Prostate gland (tissue), 2 donors: Measurements from ENCODE around the gene OSBPL7. TPM values are rescaled to one million over a fixed set of nuclear protein-coding genes. Genes with fewer than 3 reads are reported as not detected.

Experiments
- DNase-seq: peaks from one replicate; pipeline ENCODE4 v3.0.0-alpha.2; 2019; ENCODE audit warnings: low spot score
- H3K27ac ChIP-seq, 2 donors: fragments of 200-600 bp; sonication (generic); 2 replicates each; pipeline ENCODE4 v1.5.1; 2017 to 2019
- H3K27me3 ChIP-seq: fragments of 200-600 bp; sonication (generic); replicated peaks from 2 replicates; pipeline ENCODE4 v1.5.1; 2019; ENCODE audit not compliant: insufficient read depth
- H3K36me3 ChIP-seq, 2 donors: fragments of 200-600 bp; sonication (generic); 1 replicate in 1 of 2; 2 replicates in 1 of 2; pipeline versions ENCODE4 v1.5.1 to v1.8.1; 2017 to 2019
- H3K4me1 ChIP-seq: fragments of 200-600 bp; sonication (generic); replicated peaks from 2 replicates; pipeline ENCODE4 v1.5.1; 2019
- H3K4me3 ChIP-seq, 2 donors: fragments of 200-600 bp; sonication (generic); 2 replicates each; pipeline ENCODE4 v1.5.1; 2017 to 2019
- H3K9me3 ChIP-seq: fragments of 200-600 bp; sonication (generic); 2 replicates; pipeline ENCODE4 v1.5.1; 2017
- CTCF ChIP-seq, 4 experiments: fragments of 200-600 bp in 2 of 4; fragments of 450-650 bp in 2 of 4; sonication (generic) in 2 of 4; IDR thresholded peaks; 1 replicate in 3 of 4; 2 replicates in 1 of 4; pipeline ENCODE4 v1.5.1; 2016 to 2019; ENCODE audit warnings: antibody characterized with exemption in 4 of 4, mild to moderate bottlenecking in 2 of 4, moderate library complexity in 2 of 4
- POLR2A ChIP-seq: fragments of 450-650 bp; IDR thresholded peaks from one replicate; pipeline ENCODE4 v1.6.1; 2016; ENCODE audit warnings: antibody characterized with exemption, mild to moderate bottlenecking
- POLR2AphosphoS5 ChIP-seq: sonication (generic); formaldehyde crosslinking; IDR thresholded peaks from one replicate; pipeline ENCODE4 v1.6.1; 2017; ENCODE audit warnings: antibody characterized with exemption
- WGBS: methylation state at CpG from one replicate; pipeline ENCODE4 v1.1.5; 2018; 5-methylcytosine and 5-hydroxymethylcytosine counted together
- intact Hi-C: fragments of 100-400 bp; cut with DNase I; formaldehyde crosslinking; loops from one replicate; pipeline ENCODE4 v1.14.2; 2022
- total RNA-seq, 2 donors: library from RNA; depleted of rRNA; stranded (reverse); fragments of >200 nt; gene quantifications; one replicate each; pipeline ENCODE4 v1.1.0, GENCODE V29; 2016

Gene OSBPL7
- 10 to 100 TPM; 15.0 to 19.2 TPM for total RNA-seq

- WGBS, result 8% methylated on average over 13 of the region's 21 CpGs
- DNase-seq, result peak; percentile 61
- Histone ChIP-seq H3K27ac (peak within 1 kb of the TSS; percentile 21 to 50), H3K4me1 (peaks cover 12% of the 10 kb centered on the region), H3K27me3 (no peaks in the 10 kb centered on the region), H3K36me3 (peaks cover 5 to 8% of the 10 kb centered on the region in 2 donors), H3K9me3 (no peaks in the 10 kb centered on the region), H3K4me3 (peak within 1 kb of the TSS; percentile 40 to 57)
- TF ChIP-seq POLR2AphosphoS5 (peak; percentile 73), CTCF (IDR thresholded peaks at IDR 0.05) (peak in 2 of 4 experiments; percentile 7 to 45), POLR2A (peak; percentile 25)
- intact Hi-C loops, result no loop called here
Observed at GRCh38 chr17:47821424-47822391, at the start of gene OSBPL7. Gene OSBPL7, minus strand, starts transcription at chr17:47821794. Its CDS starts 1,516 bp downstream, at chr17:47820278.

- Histone ChIP-seq H3K9me3 (no peaks in the 10 kb centered on the region), H3K27me3 (peaks cover 10% of the 10 kb centered on the region), H3K4me1 (peaks cover 5% of the 10 kb centered on the region), H3K4me3 (no peak overlapping the region), H3K36me3 (no peaks in the 10 kb centered on the region), H3K27ac (no peak overlapping the region)
- intact Hi-C loops, result no loop called here
- no peak for DNase-seq
- TF ChIP-seq CTCF (IDR thresholded peaks at IDR 0.05), result no peak
- TF ChIP-seq POLR2AphosphoS5, result no peak
- no peak for TF ChIP-seq POLR2A
Observed at GRCh38 chr17:47871048-47871447, 49.5 kb upstream of the OSBPL7 start.

- Histone ChIP-seq H3K27me3 (peaks cover 10% of the 10 kb centered on the region), H3K36me3 (no peaks in the 10 kb centered on the region), H3K4me1 (peaks cover 5% of the 10 kb centered on the region), H3K27ac (no peak overlapping the region), H3K9me3 (no peaks in the 10 kb centered on the region), H3K4me3 (no peak overlapping the region)
- intact Hi-C loops, result no loop called here
- TF ChIP-seq POLR2AphosphoS5, result no peak
- TF ChIP-seq POLR2A, result no peak
- no peak for TF ChIP-seq CTCF (IDR thresholded peaks at IDR 0.05)
- WGBS, result 54% methylated on average over 1 of the region's 1 CpG
- no peak for DNase-seq
Observed at GRCh38 chr17:47870056-47870455, 48.5 kb upstream of the OSBPL7 start.

- H3K4me3 ChIP-seq, result no peak overlapping the region
- no peak for DNase-seq
- no peaks in the 10 kb centered on the region for H3K36me3 ChIP-seq
- no peak for TF ChIP-seq POLR2AphosphoS5
- no peak for TF ChIP-seq POLR2A
- no peak for TF ChIP-seq CTCF (IDR thresholded peaks at IDR 0.05)
- WGBS, result 59% methylated on average over 2 of the region's 2 CpGs
- no peaks in the 10 kb centered on the region for H3K9me3 ChIP-seq
- H3K4me1 ChIP-seq, result peaks cover 5% of the 10 kb centered on the region
- no peak overlapping the region for H3K27ac ChIP-seq
- intact Hi-C loops, result no loop called here
- H3K27me3 ChIP-seq, result peaks cover 10% of the 10 kb centered on the region
Observed at GRCh38 chr17:47869114-47869513, 47.5 kb upstream of the OSBPL7 start.
